GM10266 (cell line): ENCODE measurements around the gene TCL1B.

Experiments used
- DNase-seq: peaks from one replicate; pipeline ENCODE4 v3.0.0; 2012; ENCODE audit errors: extremely low spot score
- CTCF ChIP-seq: IDR thresholded peaks from 2 replicates; pipeline ENCODE4 v1.5.1; 2012; ENCODE audit warnings: mild to moderate bottlenecking, low read depth; ENCODE audit not compliant: control insufficient read depth, insufficient read depth; ENCODE audit errors: missing control alignments

The TCL1B gene

GRCh38 chr14:95679998-95680735 is 6.1 kb upstream of the TCL1B start:
- peak; percentile 39 for TF ChIP-seq CTCF
- no peak for DNase-seq

- DNase-seq, result no peak
- no peak for TF ChIP-seq CTCF
Measured at GRCh38 chr14:95681153-95681552, 5.1 kb upstream of the TCL1B start.

GRCh38 chr14:95683793-95684192 is 2.4 kb upstream of the TCL1B start:
- TF ChIP-seq CTCF, result peak; percentile 74
- DNase-seq, result peak; percentile 82

- no peak for DNase-seq
- no peak for TF ChIP-seq CTCF
Measured at GRCh38 chr14:95686935-95687334, 709 bp downstream of the TCL1B start.

- DNase-seq, result no peak
- no peak for TF ChIP-seq CTCF
Measured at GRCh38 chr14:95689441-95689840, 3.2 kb downstream of the TCL1B start.

GRCh38 chr14:95690815-95691214 is 4.6 kb downstream of the TCL1B start:
- DNase-seq, result no peak
- TF ChIP-seq CTCF, result no peak

- TF ChIP-seq CTCF, result no peak
- DNase-seq, result no peak
Measured at GRCh38 chr14:95691591-95691990, 5.4 kb downstream of the TCL1B start.
